GM12878 (cell line): ENCODE measurements around the gene LRRC7. TPM values are rescaled to one million over a fixed set of nuclear protein-coding genes. Genes with fewer than 3 reads are reported as not detected.

Experiments used
- ATAC-seq: fragments of 200-7000 bp; cut with Tn5 transposase; 3 replicates; pipeline ENCODE4 v1.9.1; 2020; ENCODE audit warnings: mild to moderate bottlenecking, moderate library complexity
- BruUV-seq: library from RNA; stranded (reverse); fragments of 400-500 nt; replicated peaks from 2 replicates; lab custom pipeline; 2021; lab: Mats Ljungman, UMichigan
- CTCF ChIA-PET: fragments of 300-600 bp; sonication (Branson Sonifier 250); formaldehyde crosslinking; extraction: SDS; loops from one replicate; lab custom pipeline; 2021; ENCODE audit warnings: inconsistent platforms; lab: Yijun Ruan, JAX
- POLR2A ChIA-PET: fragments of 350-600 bp; formaldehyde crosslinking; extraction: SDS; loops from one replicate; lab custom pipeline; 2021; ENCODE audit warnings: inconsistent platforms; lab: Charles Lee
- RAD21 ChIA-PET: fragments of 300-600 bp; sonication (Branson Sonifier 250); formaldehyde crosslinking; loops from one replicate; lab custom pipeline; 2023; ENCODE audit warnings: antibody characterized with exemption; ENCODE audit not compliant: unreplicated experiment; lab: Charles Lee
- SMC1A ChIA-PET: fragments of 300-600 bp; sonication (Branson Sonifier 250); formaldehyde crosslinking; loops from one replicate; lab custom pipeline; 2023; ENCODE audit not compliant: unreplicated experiment, uncharacterized antibody; lab: Charles Lee
- DNase-seq: peaks from one replicate; pipeline ENCODE4 v3.0.0-alpha.2; 2011; ENCODE audit warnings: low read depth, low spot score
- FAIRE-seq: peaks from 3 replicates; lab custom pipeline; 2011; peaks lifted over from hg19 to GRCh38; lab: Jason Lieb, UNC
- H2AFZ ChIP-seq: 2 replicates; pipeline ENCODE4 v1.6.0; 2011; ENCODE audit warnings: low read depth, low read length, control low read depth; ENCODE audit not compliant: control insufficient read depth
- H3K27ac ChIP-seq: 2 replicates; pipeline ENCODE4 v1.5.1; 2011; ENCODE audit warnings: control low read depth; ENCODE audit not compliant: control insufficient read depth, insufficient read depth
- H3K27me3 ChIP-seq, 2 experiments: replicated peaks in 1 of 2; 2 replicates each; pipeline versions ENCODE4 v1.6.0 to v1.6.1; 2011; ENCODE audit warnings: low read length in 1 of 2; ENCODE audit not compliant: control insufficient read depth in 2 of 2, insufficient read depth in 2 of 2
- H3K36me3 ChIP-seq, 2 experiments: 2 replicates each; pipeline ENCODE4 v1.5.1; 2011; ENCODE audit warnings: low read length in 1 of 2; ENCODE audit not compliant: control insufficient read depth in 2 of 2, insufficient read depth in 2 of 2
- H3K4me1 ChIP-seq: 2 replicates; pipeline ENCODE4 v1.6.1; 2011; ENCODE audit warnings: mild to moderate bottlenecking, low read length, moderate library complexity, mixed read lengths; ENCODE audit not compliant: control insufficient read depth, insufficient read depth
- H3K4me2 ChIP-seq: 2 replicates; pipeline ENCODE4 v1.6.0; 2011; ENCODE audit warnings: control low read depth; ENCODE audit not compliant: control insufficient read depth, insufficient read depth
- H3K4me3 ChIP-seq: fragments of 200-600 bp; sonication (generic); 2 replicates; pipeline ENCODE4 v1.5.1; 2016
- H3K79me2 ChIP-seq: 2 replicates; pipeline ENCODE4 v1.6.0; 2011; ENCODE audit warnings: low read length; ENCODE audit not compliant: control insufficient read depth, insufficient read depth
- H3K9ac ChIP-seq: 2 replicates; pipeline ENCODE4 v1.8.0; 2011; ENCODE audit warnings: low read length, control low read depth, mixed read lengths; ENCODE audit not compliant: control insufficient read depth, insufficient read depth
- H3K9me3 ChIP-seq: replicated peaks from 3 replicates; pipeline ENCODE4 v1.5.1; 2011; ENCODE audit warnings: mild to moderate bottlenecking, low read length; ENCODE audit not compliant: control insufficient read depth, insufficient read depth
- H4K20me1 ChIP-seq: 2 replicates; pipeline ENCODE4 v1.6.0; 2011; ENCODE audit not compliant: control insufficient read depth, insufficient read depth
- BRCA1 ChIP-seq: IDR thresholded peaks from 2 replicates; pipeline ENCODE4 v1.6.1; 2011; ENCODE audit warnings: low read depth, low read length, improper control_type of control experiment
- FOXM1 ChIP-seq: IDR thresholded peaks from 2 replicates; pipeline ENCODE4 v1.6.1; 2012; ENCODE audit warnings: low read depth, mild to moderate bottlenecking, inconsistent platforms, low read length, moderate library complexity
- RAD51 ChIP-seq: fragments of 450-650 bp; IDR thresholded peaks from 2 replicates; pipeline ENCODE4 v1.6.1; 2016; ENCODE audit warnings: moderate library complexity, mild to moderate bottlenecking, inconsistent platforms
- SIX5 ChIP-seq: IDR thresholded peaks from 2 replicates; pipeline ENCODE4 v1.6.1; 2011; ENCODE audit warnings: mild to moderate bottlenecking, low read depth, low read length, moderate library complexity; ENCODE audit not compliant: severe bottlenecking
- TBL1XR1 ChIP-seq: IDR thresholded peaks from 2 replicates; pipeline ENCODE4 v1.6.1; 2012; ENCODE audit warnings: low read depth, low read length, improper control_type of control experiment
- TCF3 ChIP-seq: IDR thresholded peaks from 2 replicates; pipeline ENCODE4 v1.6.1; 2012; ENCODE audit warnings: low read depth, mild to moderate bottlenecking, low read length, borderline replicate concordance; ENCODE audit not compliant: insufficient read depth
- ZNF384 ChIP-seq: IDR thresholded peaks from 2 replicates; pipeline ENCODE4 v1.6.1; 2012; ENCODE audit warnings: low read depth, mild to moderate bottlenecking, low read length, improper control_type of control experiment, borderline replicate concordance
- ZNF622 ChIP-seq: fragments of 450-650 bp; IDR thresholded peaks from 2 replicates; pipeline ENCODE4 v1.6.1; 2017; ENCODE audit warnings: mild to moderate bottlenecking, inconsistent platforms
- WGBS: methylation state at CpG from one replicate; pipeline ENCODE4 v1.1.6; 2016; ENCODE audit warnings: low lambda C conversion rate; ENCODE audit not compliant: insufficient replicate concordance, insufficient coverage; ENCODE audit errors: missing lambda C conversion rate; 5-methylcytosine and 5-hydroxymethylcytosine counted together
- in situ Hi-C: fragments of 300-500 bp; cut with MboI; formaldehyde crosslinking; loops from 9 replicates; pipeline ENCODE4 v1.14.3; 2018; ENCODE audit warnings: mixed read lengths
- intact Hi-C: fragments of 100-400 bp; cut with micrococcal nuclease; formaldehyde crosslinking; loops from one replicate; pipeline ENCODE4 v1.14.2; 2022; ENCODE audit not compliant: unreplicated experiment
- polyA plus RNA-seq, 11 experiments: library from polyadenylated mRNA; depleted of rRNA in 4 of 11; unstranded in 6 of 11; stranded (reverse) in 5 of 11; fragments of >200 nt; fragmentation: Nextera tagmentation in 4 of 11; fragmentation: Illumina TruSeq in 1 of 11; extraction: Ambion mirVana in 4 of 11; extraction: Trizol in 1 of 11; gene quantifications; 1 replicate in 1 of 11; 2 replicates in 10 of 11; pipeline versions ENCODE4 v1.2.1 to v1.2.3, GENCODE V29; 2011 to 2016; ENCODE audit warnings: inconsistent platforms in 2 of 11, missing spikeins in 2 of 11, low read depth in 1 of 11
- total RNA-seq, 4 experiments: library from RNA; depleted of rRNA in 3 of 4; stranded (reverse); fragments of >200 nt in 3 of 4; fragmentation: Illumina TruSeq in 1 of 4; extraction: Trizol in 1 of 4; gene quantifications; 2 replicates each; pipeline versions ENCODE4 v1.2.1 to v1.2.3, GENCODE V29; 2013 to 2021
- TF ChIP-seq, protein P1 (sequence below): IDR thresholded peaks from 2 replicates; pipeline ENCODE4 v1.6.1; 2011; ENCODE audit warnings: mild to moderate bottlenecking, low read depth, low read length, moderate library complexity; ENCODE audit not compliant: insufficient replicate concordance
- TF ChIP-seq, protein P2 (sequence below): fragments of 450-650 bp; IDR thresholded peaks from 2 replicates; pipeline ENCODE4 v1.6.1; 2017; ENCODE audit warnings: low read depth, mild to moderate bottlenecking, moderate library complexity
- TF ChIP-seq, protein P3 (sequence below): fragments of 450-650 bp; formaldehyde crosslinking; IDR thresholded peaks from 2 replicates; pipeline ENCODE4 v1.4.0; 2022; ENCODE audit warnings: mild to moderate bottlenecking, moderate library complexity
- TF ChIP-seq, protein P4 (sequence below): fragments of 450-650 bp; IDR thresholded peaks from 2 replicates; pipeline ENCODE4 v1.6.1; 2018; ENCODE audit warnings: borderline replicate concordance, mild to moderate bottlenecking; ENCODE audit not compliant: partially characterized antibody

Gene LRRC7
- total and polyA plus RNA-seq, 10 of the 15 experiments (the other 5 are each of a cell fraction or from before 2014, with no cell fraction given), result 0.05 to 1.4 (median 0.24) TPM; not detected in 5

DNA sequence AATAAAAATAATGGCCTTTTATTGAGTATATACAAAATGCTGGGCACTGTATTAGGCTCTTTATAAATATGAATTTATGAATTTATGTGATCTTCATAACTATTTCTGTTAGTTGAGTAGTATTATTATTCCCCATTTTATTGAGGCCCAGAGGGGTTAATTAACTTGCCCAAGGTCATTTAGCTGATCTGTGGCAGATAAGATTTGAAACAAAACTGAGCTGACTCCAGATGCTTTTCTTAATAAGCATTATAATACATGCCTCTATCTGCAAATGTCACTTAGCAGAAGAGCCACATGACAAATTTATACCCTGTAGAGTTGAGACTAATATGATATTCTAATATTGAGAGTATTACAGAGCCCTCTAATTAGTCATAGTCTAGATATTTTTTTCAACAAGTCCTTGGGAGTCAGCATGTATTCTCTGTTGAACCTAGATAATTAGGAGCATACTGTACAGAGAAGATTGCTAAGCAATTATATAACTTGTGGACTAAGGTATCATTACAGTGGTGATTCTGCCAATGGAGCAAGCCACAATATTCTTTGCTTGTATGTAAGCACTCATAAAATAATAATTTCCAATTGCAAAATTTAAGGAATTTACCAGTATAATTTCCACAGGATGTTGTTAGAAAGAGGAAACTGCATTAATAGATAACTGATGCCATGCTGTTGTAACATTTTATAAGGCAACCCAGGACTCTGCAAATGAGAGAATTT is 525.7 kb downstream of the LRRC7 start (continued):
- TF ChIP-seq RAD51, result no peak

DNA sequence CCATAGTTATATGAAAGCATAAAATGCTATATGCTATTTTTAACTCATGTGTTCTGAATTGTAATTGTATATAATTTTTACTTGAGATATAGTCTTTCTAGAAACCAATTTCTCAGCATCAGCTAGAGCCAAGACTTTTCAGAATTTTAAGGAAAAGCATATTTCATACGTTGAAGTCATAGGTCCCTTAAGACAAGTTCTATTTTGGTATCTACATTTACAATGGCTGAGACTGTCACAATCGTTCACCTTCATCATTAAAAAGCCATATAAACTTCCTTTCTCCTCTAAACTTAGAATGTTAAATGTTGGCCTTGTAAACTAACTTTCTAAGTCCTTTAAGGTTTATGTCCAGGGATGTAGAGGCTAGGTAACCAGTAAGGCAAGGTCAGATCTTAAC is 533.5 kb downstream of the LRRC7 start:
- no TSS peak for BruUV-seq
- H3K9me3 ChIP-seq, result no peaks in the 10 kb centered on the region
- H3K4me3 ChIP-seq, result no peak overlapping the region
- SMC1A ChIA-PET, result no interaction called here
- POLR2A ChIA-PET, result no interaction called here
- H4K20me1 ChIP-seq, result no peaks in the 10 kb centered on the region
- no peak overlapping the region for H3K4me2 ChIP-seq
- H3K36me3 ChIP-seq, result no peaks in the 10 kb centered on the region
- no peaks in the 10 kb centered on the region for H3K79me2 ChIP-seq
- H2AFZ ChIP-seq, result no peak overlapping the region
- H3K27me3 ChIP-seq, result no peaks in the 10 kb centered on the region
- CTCF ChIA-PET, result no interaction called here
- DNase-seq (no peak), ATAC-seq (no peak), FAIRE-seq (no peak)
- WGBS, result 0% methylated on average over 2 of the region's 2 CpGs
- in situ Hi-C loops (no loop called here), intact Hi-C loops (no loop called here)
- H3K27ac ChIP-seq, result no peak overlapping the region
- RAD21 ChIA-PET, result no interaction called here
- H3K4me1 ChIP-seq, result no peaks in the 10 kb centered on the region
- no peak overlapping the region for H3K9ac ChIP-seq
- TF ChIP-seq, protein P1, sequence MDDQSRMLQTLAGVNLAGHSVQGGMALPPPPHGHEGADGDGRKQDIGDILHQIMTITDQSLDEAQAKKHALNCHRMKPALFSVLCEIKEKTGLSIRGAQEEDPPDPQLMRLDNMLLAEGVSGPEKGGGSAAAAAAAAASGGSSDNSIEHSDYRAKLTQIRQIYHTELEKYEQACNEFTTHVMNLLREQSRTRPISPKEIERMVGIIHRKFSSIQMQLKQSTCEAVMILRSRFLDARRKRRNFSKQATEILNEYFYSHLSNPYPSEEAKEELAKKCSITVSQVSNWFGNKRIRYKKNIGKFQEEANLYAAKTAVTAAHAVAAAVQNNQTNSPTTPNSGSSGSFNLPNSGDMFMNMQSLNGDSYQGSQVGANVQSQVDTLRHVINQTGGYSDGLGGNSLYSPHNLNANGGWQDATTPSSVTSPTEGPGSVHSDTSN, result no peak
- TF ChIP-seq SIX5, result no peak
- TF ChIP-seq, protein P2, sequence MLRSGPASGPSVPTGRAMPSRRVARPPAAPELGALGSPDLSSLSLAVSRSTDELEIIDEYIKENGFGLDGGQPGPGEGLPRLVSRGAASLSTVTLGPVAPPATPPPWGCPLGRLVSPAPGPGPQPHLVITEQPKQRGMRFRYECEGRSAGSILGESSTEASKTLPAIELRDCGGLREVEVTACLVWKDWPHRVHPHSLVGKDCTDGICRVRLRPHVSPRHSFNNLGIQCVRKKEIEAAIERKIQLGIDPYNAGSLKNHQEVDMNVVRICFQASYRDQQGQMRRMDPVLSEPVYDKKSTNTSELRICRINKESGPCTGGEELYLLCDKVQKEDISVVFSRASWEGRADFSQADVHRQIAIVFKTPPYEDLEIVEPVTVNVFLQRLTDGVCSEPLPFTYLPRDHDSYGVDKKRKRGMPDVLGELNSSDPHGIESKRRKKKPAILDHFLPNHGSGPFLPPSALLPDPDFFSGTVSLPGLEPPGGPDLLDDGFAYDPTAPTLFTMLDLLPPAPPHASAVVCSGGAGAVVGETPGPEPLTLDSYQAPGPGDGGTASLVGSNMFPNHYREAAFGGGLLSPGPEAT, result no peak
- no peak for TF ChIP-seq ZNF622
- TF ChIP-seq TCF3, result no peak
- TF ChIP-seq BRCA1, result no peak
- TF ChIP-seq ZNF384, result no peak
- TF ChIP-seq, protein P3, sequence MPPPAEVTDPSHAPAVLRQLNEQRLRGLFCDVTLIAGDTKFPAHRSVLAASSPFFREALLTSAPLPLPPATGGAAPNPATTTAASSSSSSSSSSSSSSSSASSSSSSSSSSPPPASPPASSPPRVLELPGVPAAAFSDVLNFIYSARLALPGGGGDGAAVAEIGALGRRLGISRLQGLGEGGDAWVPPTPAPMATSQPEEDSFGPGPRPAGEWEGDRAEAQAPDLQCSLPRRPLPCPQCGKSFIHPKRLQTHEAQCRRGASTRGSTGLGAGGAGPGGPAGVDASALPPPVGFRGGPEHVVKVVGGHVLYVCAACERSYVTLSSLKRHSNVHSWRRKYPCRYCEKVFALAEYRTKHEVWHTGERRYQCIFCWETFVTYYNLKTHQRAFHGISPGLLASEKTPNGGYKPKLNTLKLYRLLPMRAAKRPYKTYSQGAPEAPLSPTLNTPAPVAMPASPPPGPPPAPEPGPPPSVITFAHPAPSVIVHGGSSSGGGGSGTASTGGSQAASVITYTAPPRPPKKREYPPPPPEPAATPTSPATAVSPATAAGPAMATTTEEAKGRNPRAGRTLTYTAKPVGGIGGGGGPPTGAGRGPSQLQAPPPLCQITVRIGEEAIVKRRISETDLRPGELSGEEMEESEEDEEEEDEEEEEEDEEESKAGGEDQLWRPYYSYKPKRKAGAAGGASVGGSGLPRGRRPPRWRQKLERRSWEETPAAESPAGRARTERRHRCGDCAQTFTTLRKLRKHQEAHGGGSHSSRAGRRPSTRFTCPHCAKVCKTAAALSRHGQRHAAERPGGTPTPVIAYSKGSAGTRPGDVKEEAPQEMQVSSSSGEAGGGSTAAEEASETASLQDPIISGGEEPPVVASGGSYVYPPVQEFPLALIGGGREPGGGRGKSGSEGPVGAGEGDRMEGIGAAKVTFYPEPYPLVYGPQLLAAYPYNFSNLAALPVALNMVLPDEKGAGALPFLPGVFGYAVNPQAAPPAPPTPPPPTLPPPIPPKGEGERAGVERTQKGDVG (CRISPR knock-in tag), result no peak
- TF ChIP-seq FOXM1, result no peak
- TF ChIP-seq, protein P4, sequence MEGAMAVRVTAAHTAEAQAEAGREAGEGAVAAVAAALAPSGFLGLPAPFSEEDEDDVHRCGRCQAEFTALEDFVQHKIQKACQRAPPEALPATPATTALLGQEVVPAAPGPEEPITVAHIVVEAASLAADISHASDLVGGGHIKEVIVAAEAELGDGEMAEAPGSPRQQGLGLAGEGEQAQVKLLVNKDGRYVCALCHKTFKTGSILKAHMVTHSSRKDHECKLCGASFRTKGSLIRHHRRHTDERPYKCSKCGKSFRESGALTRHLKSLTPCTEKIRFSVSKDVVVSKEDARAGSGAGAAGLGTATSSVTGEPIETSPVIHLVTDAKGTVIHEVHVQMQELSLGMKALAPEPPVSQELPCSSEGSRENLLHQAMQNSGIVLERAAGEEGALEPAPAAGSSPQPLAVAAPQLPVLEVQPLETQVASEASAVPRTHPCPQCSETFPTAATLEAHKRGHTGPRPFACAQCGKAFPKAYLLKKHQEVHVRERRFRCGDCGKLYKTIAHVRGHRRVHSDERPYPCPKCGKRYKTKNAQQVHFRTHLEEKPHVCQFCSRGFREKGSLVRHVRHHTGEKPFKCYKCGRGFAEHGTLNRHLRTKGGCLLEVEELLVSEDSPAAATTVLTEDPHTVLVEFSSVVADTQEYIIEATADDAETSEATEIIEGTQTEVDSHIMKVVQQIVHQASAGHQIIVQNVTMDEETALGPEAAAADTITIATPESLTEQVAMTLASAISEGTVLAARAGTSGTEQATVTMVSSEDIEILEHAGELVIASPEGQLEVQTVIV, result no peak
- no peak for TF ChIP-seq TBL1XR1
